CD4-positive, alpha-beta memory T cell (primary cell): ENCODE measurements around the gene STOX2. TPM values are rescaled to one million over a fixed set of nuclear protein-coding genes. Genes with fewer than 3 reads are reported as not detected.

ENCODE experiments used
- CTCF ChIA-PET: fragments of 350-600 bp; sonication (Branson Sonifier 250); formaldehyde crosslinking; loops from one replicate; lab custom pipeline; 2021; ENCODE audit warnings: inconsistent platforms; ENCODE audit not compliant: partially characterized antibody; lab: Charles Lee
- POLR2A ChIA-PET: fragments of 350-600 bp; sonication (Branson Sonifier 250); formaldehyde crosslinking; loops from one replicate; lab custom pipeline; 2021; ENCODE audit not compliant: partially characterized antibody; lab: Charles Lee
- DNase-seq, 5 donors: peaks; one replicate each; pipeline versions ENCODE4 v3.0.0 to v3.0.0-alpha.2; 2020 to 2022; ENCODE audit warnings: mixed read lengths in 1 of 5
- H3K27ac ChIP-seq: one replicate; pipeline ENCODE4 v1.7.0; 2013; ENCODE audit warnings: low read depth, low read length
- H3K27me3 ChIP-seq: 2 replicates; pipeline ENCODE4 v1.7.0; 2013; ENCODE audit warnings: mild to moderate bottlenecking, low read length, moderate library complexity; ENCODE audit not compliant: insufficient read depth
- H3K36me3 ChIP-seq: 2 replicates; pipeline ENCODE4 v1.7.0; 2013; ENCODE audit warnings: mild to moderate bottlenecking, low read length, moderate library complexity; ENCODE audit not compliant: insufficient read depth
- H3K4me1 ChIP-seq: 2 replicates; pipeline ENCODE4 v1.7.0; 2013; ENCODE audit warnings: mild to moderate bottlenecking, low read length, moderate library complexity; ENCODE audit not compliant: insufficient read depth
- H3K4me3 ChIP-seq, 2 donors: one replicate each; pipeline ENCODE4 v1.7.0; 2013; ENCODE audit warnings: low read length in 2 of 2, mild to moderate bottlenecking in 1 of 2
- H3K9me3 ChIP-seq, 2 donors: one replicate each; pipeline ENCODE4 v1.7.0; 2013; ENCODE audit warnings: low read length in 2 of 2, control low read depth in 1 of 2; ENCODE audit not compliant: control insufficient read depth in 1 of 2
- H3K27ac Mint-ChIP-seq, 7 donors: one replicate each; pipeline ENCODE4 v1.8.0; 2020 to 2021; ENCODE audit warnings: mixed read lengths in 7 of 7, mild to moderate bottlenecking in 6 of 7, inconsistent platforms in 3 of 7, moderate library complexity in 3 of 7
- H3K27me3 Mint-ChIP-seq, 2 donors: one replicate each; pipeline ENCODE4 v1.8.0; 2020 to 2021; ENCODE audit warnings: mixed read lengths in 2 of 2
- H3K36me3 Mint-ChIP-seq, 2 donors: one replicate each; pipeline ENCODE4 v1.8.0; 2020 to 2021; ENCODE audit warnings: mixed read lengths in 2 of 2, inconsistent platforms in 1 of 2, mild to moderate bottlenecking in 1 of 2
- H3K4me1 Mint-ChIP-seq, 4 donors: one replicate each; pipeline ENCODE4 v1.8.0; 2020 to 2021; ENCODE audit warnings: mixed read lengths in 4 of 4, mild to moderate bottlenecking in 1 of 4
- H3K4me3 Mint-ChIP-seq, 8 donors: one replicate each; pipeline ENCODE4 v1.8.0; 2020 to 2021; ENCODE audit warnings: mixed read lengths in 8 of 8, mild to moderate bottlenecking in 7 of 8, moderate library complexity in 6 of 8, inconsistent platforms in 3 of 8
- H3K9me3 Mint-ChIP-seq, 8 donors: one replicate each; pipeline ENCODE4 v1.8.0; 2020 to 2021; ENCODE audit warnings: mixed read lengths in 8 of 8, mild to moderate bottlenecking in 5 of 8, inconsistent platforms in 3 of 8, moderate library complexity in 1 of 8
- intact Hi-C: fragments of 100-400 bp; cut with micrococcal nuclease; formaldehyde crosslinking; loops from one replicate; pipeline ENCODE4 v1.15.1; 2023
- polyA plus RNA-seq, 2 donors: library from polyadenylated mRNA; unstranded; fragments of 300-500 nt; fragmentation: Illumina TruSeq; gene quantifications; one replicate each; pipeline ENCODE4 v1.2.3, GENCODE V29; 2021
- total RNA-seq, 2 experiments: library from RNA; stranded (reverse); gene quantifications; one replicate each; pipeline ENCODE4 v1.2.3, GENCODE V29; 2021

Gene STOX2
- total and polyA plus RNA-seq, 4 experiments from 2014 or later, result not detected

DNA sequence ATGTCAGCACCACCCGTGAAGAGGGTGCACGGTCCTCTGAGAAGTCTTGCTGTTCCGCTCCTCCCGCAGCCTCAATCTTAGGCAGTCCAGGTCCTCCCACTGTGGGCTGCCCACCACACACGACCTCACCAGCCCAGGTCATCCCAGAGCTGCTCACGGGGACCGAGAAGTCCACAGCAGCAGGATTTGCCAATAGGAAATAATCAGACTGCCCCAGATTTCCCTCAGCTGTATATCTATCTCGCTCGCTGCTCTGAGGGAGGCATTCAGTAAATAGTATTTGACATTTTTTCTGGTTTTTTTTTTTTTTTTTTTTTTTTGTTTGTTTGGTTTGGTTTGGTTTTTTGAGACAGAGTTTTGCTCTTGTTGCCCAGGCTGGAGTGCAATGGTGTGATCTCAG lies 83.8 kb downstream of the STOX2 start:
- Mint-ChIP-seq H3K4me1 (no peaks in the 10 kb centered on the region), H3K36me3 (no peaks in the 10 kb centered on the region), H3K4me3 (no peak overlapping the region), H3K9me3 (peaks cover 0 to 2% (median 0%) of the 10 kb centered on the region in 8 donors), H3K27ac (no peak overlapping the region), H3K27me3 (peaks cover 8 to 14% of the 10 kb centered on the region in 2 donors)
- no peaks in the 10 kb centered on the region for H3K9me3 ChIP-seq
- H3K27me3 ChIP-seq, result no peaks in the 10 kb centered on the region
- no peak overlapping the region for H3K27ac ChIP-seq
- CTCF ChIA-PET, result interaction anchor here (1.2 kb wide), 1 partner anchor 87 kb away, joined by 3 read pairs; no protein-coding TSS in a partner anchor
- no peak for DNase-seq
- POLR2A ChIA-PET, result no interaction called here
- intact Hi-C loops, result no loop called here
- no peaks in the 10 kb centered on the region for H3K36me3 ChIP-seq
- no peak overlapping the region for H3K4me3 ChIP-seq
- no peaks in the 10 kb centered on the region for H3K4me1 ChIP-seq

DNA sequence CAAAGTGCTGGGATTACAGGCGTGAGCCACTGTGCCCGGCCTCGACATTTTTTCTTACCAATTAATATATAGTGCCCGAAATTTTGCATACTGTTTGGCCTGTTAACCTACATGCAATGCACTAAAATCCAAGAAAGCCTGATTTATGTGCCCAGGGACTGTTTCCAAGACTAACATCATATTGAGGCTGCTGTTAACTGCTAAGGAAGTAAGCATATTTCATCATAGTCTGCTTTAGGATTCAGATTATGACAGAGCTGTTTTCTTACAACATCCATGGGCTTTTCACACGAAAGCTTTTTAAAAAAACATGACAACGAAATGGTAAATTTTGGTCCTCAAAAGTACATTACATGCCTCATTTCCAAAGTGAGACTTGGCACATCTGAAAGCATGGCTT lies 84.4 kb downstream of the STOX2 start:
- no peak for DNase-seq
- no peak overlapping the region for H3K4me3 ChIP-seq
- intact Hi-C loops, result no loop called here
- Mint-ChIP-seq H3K4me1 (no peaks in the 10 kb centered on the region), H3K9me3 (no peaks in the 10 kb centered on the region), H3K27ac (no peak overlapping the region), H3K4me3 (no peak overlapping the region), H3K27me3 (peaks cover 7 to 15% of the 10 kb centered on the region in 2 donors), H3K36me3 (no peaks in the 10 kb centered on the region)
- no peaks in the 10 kb centered on the region for H3K27me3 ChIP-seq
- H3K36me3 ChIP-seq, result no peaks in the 10 kb centered on the region
- ChIA-PET POLR2A (no interaction called here), CTCF (interaction anchor here (1.2 kb wide), 1 partner anchor 87 kb away, joined by 3 read pairs; no protein-coding TSS in a partner anchor)
- no peaks in the 10 kb centered on the region for H3K9me3 ChIP-seq
- no peaks in the 10 kb centered on the region for H3K4me1 ChIP-seq
- H3K27ac ChIP-seq, result no peak overlapping the region

DNA sequence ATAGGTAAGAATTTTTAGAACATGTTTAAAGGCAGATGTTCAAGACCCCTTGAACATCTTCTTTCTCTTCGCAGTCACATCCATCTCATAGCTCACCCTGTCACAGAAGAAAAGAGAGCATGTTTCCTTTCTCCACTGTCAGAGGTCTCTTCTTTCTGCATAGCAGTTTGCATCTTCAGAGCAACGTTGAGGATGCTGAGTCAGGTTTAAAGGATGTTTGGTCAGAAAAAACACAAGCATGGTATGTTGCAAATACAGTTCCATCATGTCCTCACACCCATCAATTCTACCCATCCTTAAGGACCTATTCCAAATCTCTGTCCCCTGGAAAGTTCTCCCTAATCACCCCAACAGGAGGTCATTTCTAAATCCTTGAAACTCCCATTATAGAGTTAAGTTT lies 84.8 kb downstream of the STOX2 start:
- POLR2A ChIA-PET, result no interaction called here
- intact Hi-C loops, result no loop called here
- no peaks in the 10 kb centered on the region for H3K4me1 Mint-ChIP-seq

DNA sequence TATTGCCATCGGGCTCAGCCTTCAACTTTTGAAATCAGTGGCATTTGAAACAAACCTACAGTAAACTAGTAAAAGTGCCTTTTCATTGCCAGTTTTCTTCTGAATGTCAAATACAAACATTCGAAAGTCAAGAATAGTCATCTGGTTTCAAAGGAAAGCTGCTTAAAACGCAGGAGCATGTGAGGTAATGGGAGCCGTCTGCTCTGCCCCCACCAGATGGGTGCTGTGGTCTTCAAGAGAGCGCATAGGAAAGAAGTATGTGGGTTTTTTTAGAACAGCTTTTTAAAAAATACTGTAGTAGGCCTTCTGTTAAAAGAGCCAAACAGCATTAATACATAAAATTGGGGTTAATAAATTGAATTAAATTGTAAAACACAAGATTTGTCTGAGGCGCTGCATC lies 88.6 kb downstream of the STOX2 start:
- Histone ChIP-seq H3K36me3 (no peaks in the 10 kb centered on the region), H3K4me3 (no peak overlapping the region), H3K27me3 (no peaks in the 10 kb centered on the region), H3K27ac (no peak overlapping the region), H3K9me3 (no peaks in the 10 kb centered on the region), H3K4me1 (no peaks in the 10 kb centered on the region)
- intact Hi-C loops, result no loop called here
- no peaks in the 10 kb centered on the region for H3K36me3 Mint-ChIP-seq
- H3K4me3 Mint-ChIP-seq, result no peak overlapping the region
- CTCF ChIA-PET, result no interaction called here
- no peak for DNase-seq
- POLR2A ChIA-PET, result no interaction called here
- no peaks in the 10 kb centered on the region for H3K4me1 Mint-ChIP-seq
- peaks cover 9 to 18% of the 10 kb centered on the region in 2 donors for H3K27me3 Mint-ChIP-seq
- no peaks in the 10 kb centered on the region for H3K9me3 Mint-ChIP-seq
- H3K27ac Mint-ChIP-seq, result no peak overlapping the region

More for the DNA sequence above, 84.8 kb downstream of the STOX2 start:
- Histone ChIP-seq H3K9me3 (no peaks in the 10 kb centered on the region), H3K27ac (no peak overlapping the region), H3K4me1 (no peaks in the 10 kb centered on the region), H3K4me3 (no peak overlapping the region), H3K36me3 (no peaks in the 10 kb centered on the region), H3K27me3 (no peaks in the 10 kb centered on the region)
- CTCF ChIA-PET, result no interaction called here
- H3K36me3 Mint-ChIP-seq, result no peaks in the 10 kb centered on the region
- no peak for DNase-seq
- no peaks in the 10 kb centered on the region for H3K9me3 Mint-ChIP-seq
- H3K4me3 Mint-ChIP-seq, result no peak overlapping the region
- H3K27me3 Mint-ChIP-seq, result peaks cover 9 to 16% of the 10 kb centered on the region in 2 donors
- no peak overlapping the region for H3K27ac Mint-ChIP-seq

DNA sequence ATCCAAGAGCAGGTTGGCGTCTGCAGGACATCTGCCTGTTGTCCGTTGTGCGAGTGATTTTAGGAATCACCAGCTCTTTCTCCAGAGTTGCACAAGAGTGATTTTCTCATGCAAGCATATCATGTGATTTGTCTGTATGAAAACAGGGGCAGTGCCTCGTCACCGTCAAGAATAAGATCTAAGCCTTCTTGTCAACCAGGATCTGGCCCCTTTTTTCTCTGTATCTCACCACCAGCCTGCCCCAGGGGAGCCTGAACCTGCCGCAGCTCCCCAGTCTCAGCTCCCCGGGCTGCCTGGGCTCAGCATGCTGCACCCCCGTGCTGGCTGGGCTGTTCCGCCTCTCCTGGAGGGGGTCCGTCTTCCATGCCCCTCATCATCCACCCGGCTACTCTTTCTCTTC lies 90.5 kb downstream of the STOX2 start:
- ChIA-PET POLR2A (no interaction called here), CTCF (no interaction called here)
- peaks cover 12 to 16% of the 10 kb centered on the region in 2 donors for H3K27me3 Mint-ChIP-seq
- H3K4me3 ChIP-seq, result no peak overlapping the region
- no peaks in the 10 kb centered on the region for H3K9me3 ChIP-seq
- no peak overlapping the region for H3K27ac Mint-ChIP-seq
- H3K27ac ChIP-seq, result no peak overlapping the region
- intact Hi-C loops, result no loop called here
- H3K4me1 Mint-ChIP-seq, result no peaks in the 10 kb centered on the region
- H3K27me3 ChIP-seq, result no peaks in the 10 kb centered on the region
- no peaks in the 10 kb centered on the region for H3K9me3 Mint-ChIP-seq
- DNase-seq, result no peak
- H3K36me3 Mint-ChIP-seq, result no peaks in the 10 kb centered on the region
- H3K4me1 ChIP-seq, result no peaks in the 10 kb centered on the region
- H3K4me3 Mint-ChIP-seq, result no peak overlapping the region
- no peaks in the 10 kb centered on the region for H3K36me3 ChIP-seq

DNA sequence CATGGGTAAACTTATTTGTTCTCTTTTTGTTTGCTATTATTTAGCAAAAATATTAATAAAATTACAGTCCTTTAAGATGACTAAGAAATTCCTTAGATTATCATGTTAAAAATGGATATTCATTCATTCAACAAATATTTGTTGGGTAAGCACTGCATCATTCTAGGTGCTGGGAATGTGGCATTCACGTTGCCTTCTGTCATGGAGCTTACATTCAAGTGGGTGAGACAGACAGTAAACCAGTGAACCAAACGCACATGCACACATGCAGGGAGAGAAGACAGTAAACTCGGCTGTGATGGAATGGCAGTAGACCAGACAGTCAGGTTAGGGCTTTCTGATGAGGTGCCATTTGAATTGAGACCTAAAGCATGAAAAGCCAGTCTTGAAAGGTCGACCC lies 91.8 kb downstream of the STOX2 start:
- no peak overlapping the region for H3K27ac Mint-ChIP-seq
- H3K36me3 Mint-ChIP-seq, result no peaks in the 10 kb centered on the region
- DNase-seq, result no peak
- intact Hi-C loops, result no loop called here
- H3K27ac ChIP-seq, result no peak overlapping the region
- no peaks in the 10 kb centered on the region for H3K9me3 ChIP-seq
- no peak overlapping the region for H3K4me3 ChIP-seq
- POLR2A ChIA-PET, result no interaction called here
- no peaks in the 10 kb centered on the region for H3K27me3 ChIP-seq
- H3K36me3 ChIP-seq, result no peaks in the 10 kb centered on the region
- no peaks in the 10 kb centered on the region for H3K4me1 ChIP-seq
- peaks cover 12 to 21% of the 10 kb centered on the region in 2 donors for H3K27me3 Mint-ChIP-seq
- CTCF ChIA-PET, result no interaction called here
- no peak overlapping the region for H3K4me3 Mint-ChIP-seq
- peaks cover 0 to 2% (median 0%) of the 10 kb centered on the region in 8 donors for H3K9me3 Mint-ChIP-seq
- H3K4me1 Mint-ChIP-seq, result no peaks in the 10 kb centered on the region

DNA sequence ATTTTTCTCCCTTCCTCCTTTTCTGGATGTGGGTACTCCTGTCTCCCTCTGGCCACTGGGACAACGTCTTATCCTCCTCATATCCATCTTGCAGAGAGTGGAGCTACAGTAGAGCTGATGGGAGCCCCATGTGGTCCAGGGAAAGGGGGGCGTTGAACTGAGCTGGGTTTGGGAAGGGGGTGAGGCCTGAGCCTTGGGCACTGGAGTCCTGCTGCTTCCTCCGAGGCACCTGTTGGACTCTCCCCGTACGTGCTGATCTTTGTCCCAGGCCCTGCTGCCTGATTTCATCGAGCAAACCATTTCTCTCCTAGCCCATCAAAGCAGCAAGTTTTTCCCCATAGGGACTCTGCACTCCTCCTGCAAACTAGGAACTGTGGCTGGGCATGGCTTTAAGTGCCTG lies 94.3 kb downstream of the STOX2 start:
- peaks cover 11 to 12% of the 10 kb centered on the region in 2 donors for H3K27me3 Mint-ChIP-seq
- H3K36me3 Mint-ChIP-seq, result no peaks in the 10 kb centered on the region
- H3K27me3 ChIP-seq, result no peaks in the 10 kb centered on the region
- H3K9me3 ChIP-seq, result no peaks in the 10 kb centered on the region
- H3K4me3 Mint-ChIP-seq, result no peak overlapping the region
- H3K36me3 ChIP-seq, result no peaks in the 10 kb centered on the region
- no peak overlapping the region for H3K4me3 ChIP-seq
- no peaks in the 10 kb centered on the region for H3K4me1 Mint-ChIP-seq
- no peaks in the 10 kb centered on the region for H3K4me1 ChIP-seq
- no peak for DNase-seq
- H3K27ac ChIP-seq, result no peak overlapping the region
- no peak overlapping the region for H3K27ac Mint-ChIP-seq
- peaks cover 0 to 2% (median 0%) of the 10 kb centered on the region in 8 donors for H3K9me3 Mint-ChIP-seq
- intact Hi-C loops, result no loop called here
- POLR2A ChIA-PET, result no interaction called here
- CTCF ChIA-PET, result no interaction called here
